CD8-positive, alpha-beta memory T cell (primary cell): ENCODE data around the gene GPR84. TPM values are rescaled to one million over a fixed set of nuclear protein-coding genes. Genes with fewer than 3 reads are reported as not detected.
"Not testable (repeated sequence)": the region's sequence is repeated elsewhere in the genome, so short reads cannot be mapped to it uniquely, and the experiment has no call there.

Experiments
- CTCF ChIA-PET: fragments of 350-600 bp; sonication (Branson Sonifier 250); formaldehyde crosslinking; loops from one replicate; lab custom pipeline; 2021; ENCODE audit warnings: antibody characterized with exemption; lab: Charles Lee
- POLR2A ChIA-PET: fragments of 350-600 bp; sonication (Branson Sonifier 250); formaldehyde crosslinking; loops from one replicate; lab custom pipeline; 2021; ENCODE audit warnings: antibody characterized with exemption; lab: Charles Lee
- DNase-seq, 5 donors: peaks; one replicate each; pipeline versions ENCODE4 v3.0.0 to v3.0.0-alpha.2; 2020 to 2022; ENCODE audit warnings: mixed read lengths in 1 of 5
- H3K27ac ChIP-seq: one replicate; pipeline ENCODE4 v1.7.0; 2013; ENCODE audit warnings: low read depth, mild to moderate bottlenecking, low read length, moderate library complexity
- H3K27me3 ChIP-seq: 2 replicates; pipeline ENCODE4 v1.7.0; 2013; ENCODE audit warnings: low read length, mild to moderate bottlenecking; ENCODE audit not compliant: insufficient read depth, poor library complexity, severe bottlenecking
- H3K36me3 ChIP-seq: 2 replicates; pipeline ENCODE4 v1.7.0; 2013; ENCODE audit warnings: mild to moderate bottlenecking, low read length, moderate library complexity; ENCODE audit not compliant: insufficient read depth
- H3K4me1 ChIP-seq: 2 replicates; pipeline ENCODE4 v1.7.0; 2013; ENCODE audit warnings: mild to moderate bottlenecking, low read length, moderate library complexity; ENCODE audit not compliant: insufficient read depth
- H3K4me3 ChIP-seq: 2 replicates; pipeline ENCODE4 v1.7.0; 2013; ENCODE audit warnings: mild to moderate bottlenecking, low read length
- H3K9me3 ChIP-seq: 2 replicates; pipeline ENCODE4 v1.7.0; 2013; ENCODE audit warnings: mild to moderate bottlenecking, low read length
- H3K27ac Mint-ChIP-seq, 8 donors: one replicate each; pipeline ENCODE4 v1.8.0; 2020 to 2021; ENCODE audit warnings: mixed read lengths in 8 of 8, mild to moderate bottlenecking in 6 of 8, inconsistent platforms in 3 of 8, moderate library complexity in 3 of 8
- H3K27me3 Mint-ChIP-seq, 2 donors: one replicate each; pipeline ENCODE4 v1.8.0; 2020 to 2021; ENCODE audit warnings: mixed read lengths in 2 of 2, mild to moderate bottlenecking in 1 of 2, moderate library complexity in 1 of 2
- H3K36me3 Mint-ChIP-seq, 3 donors: one replicate each; pipeline ENCODE4 v1.8.0; 2020 to 2021; ENCODE audit warnings: mixed read lengths in 3 of 3, inconsistent platforms in 1 of 3, mild to moderate bottlenecking in 1 of 3
- H3K4me1 Mint-ChIP-seq, 3 donors: one replicate each; pipeline ENCODE4 v1.8.0; 2020 to 2021; ENCODE audit warnings: mixed read lengths in 3 of 3, inconsistent platforms in 1 of 3, mild to moderate bottlenecking in 1 of 3
- H3K4me3 Mint-ChIP-seq, 7 donors: one replicate each; pipeline ENCODE4 v1.8.0; 2020 to 2021; ENCODE audit warnings: mixed read lengths in 7 of 7, mild to moderate bottlenecking in 6 of 7, moderate library complexity in 4 of 7, inconsistent platforms in 2 of 7
- H3K9me3 Mint-ChIP-seq, 5 donors: one replicate each; pipeline ENCODE4 v1.8.0; 2020 to 2022; ENCODE audit warnings: mixed read lengths in 5 of 5, mild to moderate bottlenecking in 3 of 5, moderate library complexity in 2 of 5, inconsistent platforms in 1 of 5
- polyA plus RNA-seq: library from polyadenylated mRNA; unstranded; fragments of 300-500 nt; fragmentation: Illumina TruSeq; gene quantifications from one replicate; pipeline ENCODE4 v1.2.3, GENCODE V29; 2021
- total RNA-seq, 2 experiments: library from RNA; stranded (reverse); gene quantifications; one replicate each; pipeline ENCODE4 v1.2.3, GENCODE V29; 2021

Gene GPR84
- total and polyA plus RNA-seq, 3 experiments from 2014 or later = 0.15 to 0.16 TPM; not detected in 1

GRCh38 chr12:54325442-54326109 is 38.7 kb downstream of the GPR84 start:
- H3K4me1 ChIP-seq = peaks cover 33% of the 10 kb centered on the region
- DNase-seq, H3K36me3 ChIP-seq, H3K9me3 ChIP-seq, H3K27me3 ChIP-seq, H3K27me3 Mint-ChIP-seq, H3K9me3 Mint-ChIP-seq: not testable (repeated sequence)
- CTCF ChIA-PET = interaction anchor here (0.6 to 3.6 kb wide), 21 partner anchors 10 to 148 kb away, joined by 3 to 37 read pairs (median 5); partner anchors contain the start of genes CBX5, GTSF1, HNRNPA1 and NFE2
- Mint-ChIP-seq H3K36me3 (peaks cover 3 to 23% (median 3%) of the 10 kb centered on the region in 3 donors), H3K4me3 (peak overlapping the region; percentile 93 to 100 (median 98)), H3K27ac (peak overlapping the region; percentile 92 to 100 (median 98)), H3K4me1 (peaks cover 39 to 49% (median 44%) of the 10 kb centered on the region in 3 donors)
- POLR2A ChIA-PET = interaction anchor here (0.7 to 1.9 kb wide), 7 partner anchors 9 to 109 kb away, joined by 3 to 20 read pairs (median 4); partner anchors contain the start of genes CBX5 and HNRNPA1
- peak overlapping the region; percentile 97 for H3K4me3 ChIP-seq
- H3K27ac ChIP-seq = peak overlapping the region; percentile 94

DNA sequence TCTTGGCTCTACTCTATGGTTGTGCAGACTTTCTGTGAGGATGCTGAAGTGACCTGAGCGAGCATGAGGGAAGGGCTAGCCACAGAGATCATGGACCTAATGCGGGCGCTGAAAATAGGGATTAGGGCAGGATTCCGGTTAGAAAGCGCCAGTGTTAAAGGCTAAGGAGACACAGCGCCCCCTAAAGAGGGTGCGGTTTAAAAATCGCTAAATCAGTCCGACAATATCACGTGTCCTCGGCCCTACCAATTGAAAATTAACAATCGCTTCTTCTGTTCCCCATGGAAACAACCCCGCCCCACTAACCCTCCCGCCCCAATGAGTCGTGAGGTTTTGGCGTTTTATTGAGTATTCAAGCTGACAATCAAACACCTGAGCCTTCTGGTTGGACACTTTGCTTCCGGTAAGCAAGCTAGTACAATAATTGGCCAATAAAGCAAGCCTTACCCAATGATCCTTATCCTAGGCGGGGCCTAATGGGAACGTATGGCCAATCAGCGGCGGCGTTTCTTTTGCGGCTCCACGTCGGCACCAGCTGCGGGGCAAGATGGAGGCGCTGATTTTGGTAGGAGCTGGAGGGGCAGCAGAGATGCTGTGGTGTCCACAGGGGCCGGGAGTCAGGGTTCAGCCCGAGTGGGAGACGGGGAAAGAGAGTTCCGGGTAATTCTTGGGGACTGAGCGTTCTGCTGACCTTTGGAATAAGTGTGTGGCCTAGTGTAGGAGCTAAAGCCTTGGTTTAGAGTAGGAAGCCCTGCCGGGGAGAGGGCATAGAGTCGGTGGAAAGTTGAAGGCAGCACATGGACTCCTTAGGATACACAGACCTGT is 39.5 kb downstream of the GPR84 start, which contains the start of gene COPZ1:
Gene COPZ1, plus strand, starts transcription at position 515 of the 825 bp plus-strand sequence. Its CDS starts 33 bp downstream, at position 548.
- Mint-ChIP-seq H3K27me3 (no peaks in the 10 kb centered on the region), H3K4me1 (peaks cover 32 to 41% (median 37%) of the 10 kb centered on the region in 3 donors), H3K4me3 (peak within 1 kb of the TSS; percentile 93 to 100 (median 98)), H3K36me3 (peaks cover 3 to 22% (median 3%) of the 10 kb centered on the region in 3 donors), H3K27ac (peak within 1 kb of the TSS; percentile 92 to 100 (median 98)), H3K9me3 (no peaks in the 10 kb centered on the region)
- peak within 1 kb of the TSS; percentile 97 for H3K4me3 ChIP-seq
- peak within 1 kb of the TSS; percentile 94 for H3K27ac ChIP-seq
- no peaks in the 10 kb centered on the region for H3K9me3 ChIP-seq
- no peaks in the 10 kb centered on the region for H3K36me3 ChIP-seq
- peaks cover 25% of the 10 kb centered on the region for H3K4me1 ChIP-seq
- peak; percentile 87 to 97 (median 94) for DNase-seq
- H3K27me3 ChIP-seq = no peaks in the 10 kb centered on the region
- POLR2A ChIA-PET = interaction anchor here (0.7 to 1.9 kb wide), 8 partner anchors 10 to 108 kb away, joined by 3 to 20 read pairs (median 4); partner anchors contain the start of genes CBX5 and HNRNPA1
- CTCF ChIA-PET = interaction anchor here (0.6 to 3.6 kb wide), 23 partner anchors 11 to 149 kb away, joined by 3 to 37 read pairs (median 5); partner anchors contain the start of genes CBX5, GTSF1, HNRNPA1 and NFE2

DNA sequence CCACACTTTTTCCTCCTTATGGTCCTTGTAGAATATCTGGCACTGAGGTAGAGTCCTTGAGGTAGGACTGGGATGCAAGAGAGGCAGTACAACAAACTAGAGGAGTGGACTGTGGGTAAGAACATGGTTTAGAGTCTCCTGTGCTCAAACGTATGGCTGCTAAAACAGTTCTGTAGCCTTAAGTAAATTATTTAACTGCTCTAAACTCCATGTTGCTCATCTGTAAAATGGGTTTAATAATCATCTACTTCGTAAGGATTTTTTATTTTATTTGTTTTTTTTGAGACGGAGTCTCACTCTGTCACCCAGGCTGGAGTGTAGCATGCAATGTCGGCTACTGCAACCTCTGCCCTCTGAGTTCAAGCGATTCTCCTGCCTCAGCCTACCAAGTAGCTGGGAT is 42.9 kb downstream of the GPR84 start:
- no peaks in the 10 kb centered on the region for H3K27me3 ChIP-seq
- H3K4me1 ChIP-seq = peaks cover 7% of the 10 kb centered on the region
- no peaks in the 10 kb centered on the region for H3K9me3 Mint-ChIP-seq
- H3K27me3 Mint-ChIP-seq = peaks cover 0 to 1% of the 10 kb centered on the region in 2 donors
- DNase-seq = no peak
- H3K36me3 ChIP-seq = no peaks in the 10 kb centered on the region
- no peak overlapping the region for H3K4me3 ChIP-seq
- H3K4me1 Mint-ChIP-seq = peaks cover 15 to 18% (median 17%) of the 10 kb centered on the region in 3 donors
- POLR2A ChIA-PET = no interaction called here
- H3K36me3 Mint-ChIP-seq = peaks cover 2 to 7% (median 3%) of the 10 kb centered on the region in 3 donors
- CTCF ChIA-PET = interaction anchor here (1.2 to 2.3 kb wide), 3 partner anchors 12 to 48 kb away, joined by 3 to 8 read pairs (median 3); no protein-coding TSS in a partner anchor
- no peaks in the 10 kb centered on the region for H3K9me3 ChIP-seq
- no peak overlapping the region for H3K27ac Mint-ChIP-seq
- no peak overlapping the region for H3K27ac ChIP-seq
- H3K4me3 Mint-ChIP-seq = no peak overlapping the region

Other genes with a start within 250 kb of the GPR84 start
- gene SMUG1, start 175.5 kb downstream of the GPR84 start, total RNA-seq = 10 to 100 TPM; 23.3 to 25.2 TPM
- 24.1 TPM for gene SMUG1, start 175.5 kb downstream of the GPR84 start, polyA plus RNA-seq
- 10 to 100 TPM; 82.0 to 87.8 TPM for gene CBX5, start 84.4 kb downstream of the GPR84 start, total RNA-seq
- gene CBX5, start 84.4 kb downstream of the GPR84 start, polyA plus RNA-seq = 19.2 TPM
- gene HNRNPA1, start 83.8 kb downstream of the GPR84 start, total RNA-seq = 1,000 to 10,000 TPM; 1,970 to 2,000 TPM
- gene HNRNPA1, start 83.8 kb downstream of the GPR84 start, polyA plus RNA-seq = 822 TPM
- gene NFE2, start 63.5 kb downstream of the GPR84 start, total RNA-seq = not detected
- not detected for gene NFE2, start 63.5 kb downstream of the GPR84 start, polyA plus RNA-seq
- gene COPZ1, start 39.4 kb downstream of the GPR84 start, total RNA-seq = 100 to 1,000 TPM; 112 to 115 TPM
- 158 TPM for gene COPZ1, start 39.4 kb downstream of the GPR84 start, polyA plus RNA-seq
- gene ZNF385A, start 20.2 kb upstream of the GPR84 start, total RNA-seq = under 1 TPM; 0.77 to 0.78 TPM
- not detected for gene ZNF385A, start 20.2 kb upstream of the GPR84 start, polyA plus RNA-seq
- gene ITGA5, start 54.8 kb upstream of the GPR84 start, total RNA-seq = 10 to 100 TPM; 23.2 to 25.7 TPM
- gene ITGA5, start 54.8 kb upstream of the GPR84 start, polyA plus RNA-seq = 50.6 TPM
- 10 to 100 TPM in 1 of 2 experiments, 1 to 10 TPM in 1; 8.8 to 10.4 TPM for gene GTSF1, start 109.1 kb upstream of the GPR84 start, total RNA-seq
- gene GTSF1, start 109.1 kb upstream of the GPR84 start, polyA plus RNA-seq = 20.0 TPM
- gene NCKAP1L, start 133.3 kb upstream of the GPR84 start, total RNA-seq = 10 to 100 TPM; 82.4 to 87.1 TPM
- 87.6 TPM for gene NCKAP1L, start 133.3 kb upstream of the GPR84 start, polyA plus RNA-seq
- 1 to 10 TPM; 4.3 to 4.9 TPM for gene PDE1B, start 185.1 kb upstream of the GPR84 start, total RNA-seq
- 0.33 TPM for gene PDE1B, start 185.1 kb upstream of the GPR84 start, polyA plus RNA-seq
- not detected for gene PPP1R1A, start 224.2 kb upstream of the GPR84 start, total RNA-seq
- gene PPP1R1A, start 224.2 kb upstream of the GPR84 start, polyA plus RNA-seq = not detected